H9 (cell line): ENCODE data around the gene KRT28. TPM values are rescaled to one million over a fixed set of nuclear protein-coding genes. Genes with fewer than 3 reads are reported as not detected.

Experiments used
- DNase-seq: peaks from one replicate; pipeline ENCODE4 v3.0.0-alpha.2; 2017
- H2AFZ ChIP-seq: one replicate; pipeline ENCODE4 v1.6.1; 2013; ENCODE audit warnings: mild to moderate bottlenecking, low read length, control low read depth, moderate library complexity
- H2AK5ac ChIP-seq: 2 replicates; pipeline ENCODE4 v1.6.1; 2013; ENCODE audit warnings: low read length, control low read depth, mixed read lengths; ENCODE audit not compliant: insufficient read length
- H2BK120ac ChIP-seq: one replicate; pipeline ENCODE4 v1.6.1; 2013; ENCODE audit warnings: low read depth, mild to moderate bottlenecking, low read length, control low read depth, inconsistent platforms; ENCODE audit not compliant: poor library complexity, severe bottlenecking
- H2BK12ac ChIP-seq: 2 replicates; pipeline ENCODE4 v1.6.1; 2013; ENCODE audit warnings: low read length, control low read depth, mixed read lengths, low read depth; ENCODE audit not compliant: insufficient read length
- H2BK15ac ChIP-seq: 2 replicates; pipeline ENCODE4 v1.6.1; 2013; ENCODE audit warnings: low read depth, low read length, control low read depth
- H2BK20ac ChIP-seq: one replicate; pipeline ENCODE4 v1.6.1; 2013; ENCODE audit warnings: low read depth, mild to moderate bottlenecking, low read length, control low read depth, inconsistent platforms; ENCODE audit not compliant: poor library complexity, severe bottlenecking
- H2BK5ac ChIP-seq: 2 replicates; pipeline ENCODE4 v1.6.1; 2013; ENCODE audit warnings: low read length, control low read depth, mixed read lengths; ENCODE audit not compliant: insufficient read length
- H3K14ac ChIP-seq: 2 replicates; pipeline ENCODE4 v1.6.1; 2013; ENCODE audit warnings: low read length, control low read depth; ENCODE audit not compliant: insufficient read depth
- H3K18ac ChIP-seq: 2 replicates; pipeline ENCODE4 v1.6.1; 2013; ENCODE audit warnings: low read depth, mild to moderate bottlenecking, mixed read lengths, low read length, control low read depth; ENCODE audit not compliant: insufficient read length
- H3K23ac ChIP-seq: 2 replicates; pipeline ENCODE4 v1.6.1; 2013; ENCODE audit warnings: low read length, control low read depth, mixed read lengths, low read depth; ENCODE audit not compliant: insufficient read length
- H3K23me2 ChIP-seq: 2 replicates; pipeline ENCODE4 v1.6.1; 2013; ENCODE audit warnings: low read depth, mild to moderate bottlenecking, mixed read lengths, low read length, control low read depth; ENCODE audit not compliant: insufficient read length, poor library complexity, severe bottlenecking
- H3K27ac ChIP-seq: 2 replicates; pipeline ENCODE4 v1.5.1; 2013; ENCODE audit warnings: low read length, control low read depth, mixed read lengths, low read depth; ENCODE audit not compliant: insufficient read length
- H3K27me3 ChIP-seq: 2 replicates; pipeline ENCODE4 v1.6.1; 2013; ENCODE audit warnings: low read length, control low read depth, inconsistent platforms; ENCODE audit not compliant: insufficient read depth
- H3K4ac ChIP-seq: 2 replicates; pipeline ENCODE4 v1.6.1; 2013; ENCODE audit warnings: low read depth, mild to moderate bottlenecking, control low read depth, inconsistent platforms, low read length, moderate library complexity
- H3K4me1 ChIP-seq: 2 replicates; pipeline ENCODE4 v1.6.1; 2013; ENCODE audit warnings: low read length, control low read depth, inconsistent platforms; ENCODE audit not compliant: insufficient read depth
- H3K4me2 ChIP-seq: 2 replicates; pipeline ENCODE4 v1.6.1; 2013; ENCODE audit warnings: low read length, control low read depth, mixed read lengths; ENCODE audit not compliant: insufficient read length, insufficient read depth
- H3K56ac ChIP-seq: 2 replicates; pipeline ENCODE4 v1.6.1; 2013; ENCODE audit warnings: low read depth, mild to moderate bottlenecking, mixed read lengths, low read length, control low read depth; ENCODE audit not compliant: insufficient read length
- H3K79me1 ChIP-seq: 2 replicates; pipeline ENCODE4 v1.6.1; 2013; ENCODE audit warnings: low read depth, mild to moderate bottlenecking, moderate library complexity, low read length, control low read depth, inconsistent platforms; ENCODE audit not compliant: insufficient read depth, poor library complexity, severe bottlenecking
- H3K79me2 ChIP-seq: 2 replicates; pipeline ENCODE4 v1.6.1; 2013; ENCODE audit warnings: low read length, control low read depth, inconsistent platforms; ENCODE audit not compliant: insufficient read depth
- H3K9ac ChIP-seq: 2 replicates; pipeline ENCODE4 v1.6.1; 2013; ENCODE audit warnings: low read length, control low read depth, mixed read lengths; ENCODE audit not compliant: insufficient read length; ENCODE audit errors: extremely low read depth
- H3K9me3 ChIP-seq: one replicate; pipeline ENCODE4 v1.6.1; 2013; ENCODE audit warnings: low read depth, low read length, inconsistent platforms; ENCODE audit not compliant: control insufficient read depth
- H3T11ph ChIP-seq: one replicate; pipeline ENCODE4 v1.6.1; 2013; ENCODE audit warnings: mild to moderate bottlenecking, low read length, control low read depth, inconsistent platforms
- H4K20me1 ChIP-seq: one replicate; pipeline ENCODE4 v1.6.1; 2013; ENCODE audit not compliant: control insufficient read depth, insufficient read length, insufficient read depth
- H4K5ac ChIP-seq: 2 replicates; pipeline ENCODE4 v1.6.1; 2013; ENCODE audit warnings: low read depth, mild to moderate bottlenecking, mixed read lengths, low read length, control low read depth; ENCODE audit not compliant: insufficient read length
- H4K8ac ChIP-seq: replicated peaks from 2 replicates; pipeline ENCODE4 v1.6.1; 2013; ENCODE audit warnings: low read length, control low read depth, mixed read lengths, low read depth; ENCODE audit not compliant: insufficient read length
- H4K91ac ChIP-seq: 2 replicates; pipeline ENCODE4 v1.6.1; 2013; ENCODE audit warnings: low read depth, mild to moderate bottlenecking, moderate library complexity, mixed read lengths, low read length, control low read depth; ENCODE audit not compliant: insufficient read length
- H3K27ac Mint-ChIP-seq, 3 experiments: 2 replicates in 2 of 3; 3 replicates in 1 of 3; pipeline ENCODE4 v1.8.0; 2020 to 2021; ENCODE audit warnings: mixed read lengths in 3 of 3, mild to moderate bottlenecking in 1 of 3, moderate library complexity in 1 of 3
- H3K27me3 Mint-ChIP-seq: 2 replicates; pipeline ENCODE4 v1.8.0; 2021; ENCODE audit warnings: low read depth, mild to moderate bottlenecking, moderate library complexity, mixed read lengths
- H3K36me3 Mint-ChIP-seq, 3 experiments: 2 replicates in 2 of 3; 3 replicates in 1 of 3; pipeline ENCODE4 v1.8.0; 2020 to 2021; ENCODE audit warnings: low read depth in 3 of 3, mixed read lengths in 3 of 3; ENCODE audit not compliant: insufficient read depth in 1 of 3
- H3K4me1 Mint-ChIP-seq, 2 experiments: 2 replicates each; pipeline ENCODE4 v1.8.0; 2020; ENCODE audit warnings: mixed read lengths in 2 of 2
- H3K4me3 Mint-ChIP-seq, 2 experiments: 2 replicates in 1 of 2; 3 replicates in 1 of 2; pipeline ENCODE4 v1.8.0; 2020 to 2021; ENCODE audit warnings: mild to moderate bottlenecking in 2 of 2, mixed read lengths in 2 of 2, moderate library complexity in 1 of 2
- H3K9me3 Mint-ChIP-seq, 2 experiments: 2 replicates in 1 of 2; 3 replicates in 1 of 2; pipeline ENCODE4 v1.8.0; 2020; ENCODE audit warnings: mild to moderate bottlenecking in 2 of 2, mixed read lengths in 2 of 2, moderate library complexity in 1 of 2
- WGBS: extraction: QIAGEN DNeasy Blood & Tissue Kit; methylation state at CpG from one replicate; pipeline ENCODE4 v1.1.7; 2013; ENCODE audit warnings: missing lambda C conversion rate, low lambda C conversion rate, mixed read lengths; ENCODE audit not compliant: insufficient read length; ENCODE audit errors: extremely low coverage; 5-methylcytosine and 5-hydroxymethylcytosine counted together
- total RNA-seq: library from RNA; stranded (reverse); gene quantifications from 2 replicates; pipeline ENCODE4 v1.2.1, GENCODE V29; 2021
- TF ChIP-seq, protein P1 (sequence below): fragments of 200-600 bp; sonication (generic); conservative IDR thresholded peaks from 3 replicates; pipeline ENCODE4 v1.8.0; 2021; ENCODE audit warnings: antibody characterized with exemption, mild to moderate bottlenecking

The KRT28 gene
- total RNA-seq, 1 experiment from 2014 or later = not detected

DNA sequence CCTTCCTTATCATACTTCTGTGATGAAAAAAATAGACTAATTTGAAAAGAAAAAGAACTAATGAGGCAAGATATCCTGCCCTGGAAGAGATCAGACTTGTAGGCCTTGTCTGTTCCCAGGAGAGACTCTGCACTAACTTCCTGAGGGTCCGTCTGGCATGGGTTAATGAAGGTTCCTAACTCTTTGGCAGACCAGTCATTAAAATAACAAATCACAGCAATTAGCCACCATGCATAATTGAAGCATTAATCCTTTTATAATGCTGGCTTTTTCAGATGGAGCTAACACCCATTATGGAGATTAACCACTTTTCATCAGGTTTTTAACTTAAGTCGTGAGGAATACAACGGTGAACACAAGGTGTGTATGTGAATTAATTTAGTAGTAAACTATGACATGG, 33.1 kb upstream of the KRT28 start:
- H3K23me2 ChIP-seq = no peaks in the 10 kb centered on the region
- H2BK12ac ChIP-seq = no peak overlapping the region
- H3K4me2 ChIP-seq = no peak overlapping the region
- no peak overlapping the region for H2BK5ac ChIP-seq
- no peak overlapping the region for H2AFZ ChIP-seq
- H3K27ac Mint-ChIP-seq = no peak overlapping the region
- H2BK20ac ChIP-seq = no peak overlapping the region
- peaks cover 6 to 8% of the 10 kb centered on the region in 2 experiments for H3K4me1 Mint-ChIP-seq
- no peak overlapping the region for H3K27ac ChIP-seq
- no peaks in the 10 kb centered on the region for H3K79me1 ChIP-seq
- H3K18ac ChIP-seq = no peak overlapping the region
- H3K79me2 ChIP-seq = no peaks in the 10 kb centered on the region
- TF ChIP-seq, protein P1, sequence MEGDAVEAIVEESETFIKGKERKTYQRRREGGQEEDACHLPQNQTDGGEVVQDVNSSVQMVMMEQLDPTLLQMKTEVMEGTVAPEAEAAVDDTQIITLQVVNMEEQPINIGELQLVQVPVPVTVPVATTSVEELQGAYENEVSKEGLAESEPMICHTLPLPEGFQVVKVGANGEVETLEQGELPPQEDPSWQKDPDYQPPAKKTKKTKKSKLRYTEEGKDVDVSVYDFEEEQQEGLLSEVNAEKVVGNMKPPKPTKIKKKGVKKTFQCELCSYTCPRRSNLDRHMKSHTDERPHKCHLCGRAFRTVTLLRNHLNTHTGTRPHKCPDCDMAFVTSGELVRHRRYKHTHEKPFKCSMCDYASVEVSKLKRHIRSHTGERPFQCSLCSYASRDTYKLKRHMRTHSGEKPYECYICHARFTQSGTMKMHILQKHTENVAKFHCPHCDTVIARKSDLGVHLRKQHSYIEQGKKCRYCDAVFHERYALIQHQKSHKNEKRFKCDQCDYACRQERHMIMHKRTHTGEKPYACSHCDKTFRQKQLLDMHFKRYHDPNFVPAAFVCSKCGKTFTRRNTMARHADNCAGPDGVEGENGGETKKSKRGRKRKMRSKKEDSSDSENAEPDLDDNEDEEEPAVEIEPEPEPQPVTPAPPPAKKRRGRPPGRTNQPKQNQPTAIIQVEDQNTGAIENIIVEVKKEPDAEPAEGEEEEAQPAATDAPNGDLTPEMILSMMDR = no peak
- no peak overlapping the region for H3K23ac ChIP-seq
- no peaks in the 10 kb centered on the region for H3K4me1 ChIP-seq
- H3K14ac ChIP-seq = no peak overlapping the region
- H3K56ac ChIP-seq = no peak overlapping the region
- peaks cover 0 to 10% (median 0%) of the 10 kb centered on the region in 3 experiments; a peak in 3 of 7 replicates for H3K36me3 Mint-ChIP-seq
- no peak overlapping the region for H2BK15ac ChIP-seq
- H4K5ac ChIP-seq = no peak overlapping the region
- H3K9me3 Mint-ChIP-seq = no peaks in the 10 kb centered on the region
- H3K9ac ChIP-seq = no peak overlapping the region
- H4K91ac ChIP-seq = no peak overlapping the region
- no peaks in the 10 kb centered on the region for H4K20me1 ChIP-seq
- no peak overlapping the region for H2AK5ac ChIP-seq
- H3K9me3 ChIP-seq = no peaks in the 10 kb centered on the region
- DNase-seq = no peak
- WGBS = no CpG with 5 or more reads among the region's 3 CpGs
- H3T11ph ChIP-seq = no peak overlapping the region
- H2BK120ac ChIP-seq = no peak overlapping the region
- H3K27me3 ChIP-seq = peaks cover 8% of the 10 kb centered on the region; the same call in 1 of the 2 replicates
- no peak overlapping the region for H3K4me3 Mint-ChIP-seq
- no peak overlapping the region for H4K8ac ChIP-seq
- H3K27me3 Mint-ChIP-seq = peaks cover 91% of the 10 kb centered on the region
- H3K4ac ChIP-seq = no peak overlapping the region
